Karpas-422 (cell line): ENCODE measurements around the gene EGFLAM. TPM values are rescaled to one million over a fixed set of nuclear protein-coding genes. Genes with fewer than 3 reads are reported as not detected.

Source experiments
- DNase-seq: peaks from one replicate; pipeline ENCODE4 v3.0.0-alpha.2; 2015
- H2AFZ ChIP-seq: fragments of 200-600 bp; sonication (generic); 2 replicates; pipeline ENCODE4 v1.6.1; 2014; ENCODE audit warnings: antibody characterized with exemption, low read length, mixed read lengths
- H3K27ac ChIP-seq: fragments of 200-600 bp; sonication (generic); 2 replicates; pipeline ENCODE4 v1.5.1; 2014; ENCODE audit warnings: mild to moderate bottlenecking, low read length, moderate library complexity
- H3K27me3 ChIP-seq: fragments of 200-600 bp; sonication (generic); 2 replicates; pipeline ENCODE4 v1.6.1; 2014; ENCODE audit warnings: low read length, mixed read lengths
- H3K36me3 ChIP-seq: fragments of 200-600 bp; sonication (generic); 2 replicates; pipeline ENCODE4 v1.6.1; 2014; ENCODE audit warnings: low read length, mixed read lengths; ENCODE audit not compliant: insufficient read depth
- H3K4me1 ChIP-seq: fragments of 200-600 bp; sonication (generic); 2 replicates; pipeline ENCODE4 v1.6.1; 2014; ENCODE audit warnings: mild to moderate bottlenecking, low read length, mixed read lengths
- H3K4me2 ChIP-seq: fragments of 200-600 bp; sonication (generic); 2 replicates; pipeline ENCODE4 v1.6.1; 2014; ENCODE audit warnings: low read length, low read depth, mild to moderate bottlenecking; ENCODE audit not compliant: poor library complexity, severe bottlenecking
- H3K4me3 ChIP-seq: fragments of 200-600 bp; sonication (generic); 2 replicates; pipeline ENCODE4 v1.5.1; 2014; ENCODE audit warnings: mild to moderate bottlenecking, antibody characterized with exemption, low read length, mixed read lengths
- H3K79me2 ChIP-seq: fragments of 200-600 bp; sonication (generic); 2 replicates; pipeline ENCODE4 v1.6.1; 2014; ENCODE audit warnings: mild to moderate bottlenecking, low read length, mixed read lengths
- H3K9ac ChIP-seq: fragments of 200-600 bp; sonication (generic); 2 replicates; pipeline ENCODE4 v1.6.0; 2014; ENCODE audit warnings: low read length
- H3K9me2 ChIP-seq: fragments of 200-600 bp; sonication (generic), shearing (Covaris generic); replicated peaks from 2 replicates; pipeline ENCODE4 v1.6.0; 2014; ENCODE audit warnings: mild to moderate bottlenecking, low read length, moderate library complexity; ENCODE audit not compliant: insufficient read depth
- H3K9me3 ChIP-seq: fragments of 300-700, 200-600 bp; sonication (generic); 2 replicates; pipeline ENCODE4 v1.6.1; 2014; ENCODE audit warnings: low read length, mixed read lengths
- H4K20me1 ChIP-seq: fragments of 200-600 bp; sonication (generic); 2 replicates; pipeline ENCODE4 v1.6.1; 2014; ENCODE audit warnings: mild to moderate bottlenecking, antibody characterized with exemption, low read length, low read depth; ENCODE audit not compliant: insufficient read depth
- total RNA-seq: library from RNA; depleted of rRNA; stranded (reverse); fragments of >200 nt; shearing (Covaris generic); gene quantifications from 2 replicates; pipeline ENCODE4 v1.2.3, GENCODE V29; 2014; ENCODE audit warnings: low replicate concordance

The EGFLAM gene
- total RNA-seq, 1 experiment from 2014 or later, result not detected

- Histone ChIP-seq H3K9me3 (no peaks in the 10 kb centered on the region), H2AFZ (no peak overlapping the region), H3K9ac (no peak overlapping the region), H3K79me2 (no peaks in the 10 kb centered on the region), H3K27ac (no peak overlapping the region), H3K4me1 (no peaks in the 10 kb centered on the region), H3K27me3 (no peaks in the 10 kb centered on the region), H3K36me3 (no peaks in the 10 kb centered on the region), H3K9me2 (0 out of 2 replicates have a peak, but pooled peaks cover 3% of the 10 kb centered on the region), H4K20me1 (no peaks in the 10 kb centered on the region), H3K4me2 (no peak overlapping the region), H3K4me3 (no peak overlapping the region)
- DNase-seq, result no peak
Measured at GRCh38 chr5:38274370-38274769, 16.0 kb downstream of the EGFLAM start.

- no peaks in the 10 kb centered on the region for H4K20me1 ChIP-seq
- no peaks in the 10 kb centered on the region for H3K79me2 ChIP-seq
- no peak overlapping the region for H3K4me3 ChIP-seq
- H3K4me1 ChIP-seq, result no peaks in the 10 kb centered on the region
- no peak overlapping the region for H3K9ac ChIP-seq
- H3K4me2 ChIP-seq, result no peak overlapping the region
- no peak overlapping the region for H2AFZ ChIP-seq
- no peaks in the 10 kb centered on the region for H3K9me3 ChIP-seq
- no peak overlapping the region for H3K27ac ChIP-seq
- no peak for DNase-seq
- 0 out of 2 replicates have a peak, but pooled peaks cover 2% of the 10 kb centered on the region for H3K27me3 ChIP-seq
- H3K9me2 ChIP-seq, result no peaks in the 10 kb centered on the region
- H3K36me3 ChIP-seq, result no peaks in the 10 kb centered on the region
Measured at GRCh38 chr5:38284384-38284783, 26.0 kb downstream of the EGFLAM start.

- Histone ChIP-seq H3K36me3 (no peaks in the 10 kb centered on the region), H3K4me3 (no peak overlapping the region), H3K27ac (no peak overlapping the region), H3K4me2 (no peak overlapping the region), H3K27me3 (0 out of 2 replicates have a peak, but pooled peaks cover 2% of the 10 kb centered on the region), H4K20me1 (no peaks in the 10 kb centered on the region), H3K9ac (no peak overlapping the region), H3K79me2 (no peaks in the 10 kb centered on the region), H2AFZ (no peak overlapping the region), H3K9me3 (no peaks in the 10 kb centered on the region), H3K4me1 (no peaks in the 10 kb centered on the region), H3K9me2 (no peaks in the 10 kb centered on the region)
- DNase-seq, result no peak
Measured at GRCh38 chr5:38285226-38285625, 26.9 kb downstream of the EGFLAM start.

- Histone ChIP-seq H3K4me2 (no peak overlapping the region), H3K9me3 (no peaks in the 10 kb centered on the region), H3K9ac (no peak overlapping the region), H3K27me3 (0 out of 2 replicates have a peak, but pooled peaks cover 2% of the 10 kb centered on the region), H3K4me3 (no peak overlapping the region), H3K9me2 (no peaks in the 10 kb centered on the region), H4K20me1 (no peaks in the 10 kb centered on the region), H3K79me2 (no peaks in the 10 kb centered on the region), H3K36me3 (no peaks in the 10 kb centered on the region), H3K4me1 (no peaks in the 10 kb centered on the region), H2AFZ (no peak overlapping the region), H3K27ac (no peak overlapping the region)
- no peak for DNase-seq
Measured at GRCh38 chr5:38286002-38286401, 27.6 kb downstream of the EGFLAM start.

- H3K36me3 ChIP-seq, result no peaks in the 10 kb centered on the region
- H3K9ac ChIP-seq, result no peak overlapping the region
- H3K27ac ChIP-seq, result no peak overlapping the region
- no peaks in the 10 kb centered on the region for H3K9me2 ChIP-seq
- no peaks in the 10 kb centered on the region for H3K9me3 ChIP-seq
- no peak overlapping the region for H3K4me2 ChIP-seq
- no peak overlapping the region for H3K4me3 ChIP-seq
- no peaks in the 10 kb centered on the region for H3K79me2 ChIP-seq
- no peak overlapping the region for H2AFZ ChIP-seq
- no peak for DNase-seq
- no peaks in the 10 kb centered on the region for H3K4me1 ChIP-seq
- 0 out of 2 replicates have a peak, but pooled peaks cover 2% of the 10 kb centered on the region for H3K27me3 ChIP-seq
- H4K20me1 ChIP-seq, result no peaks in the 10 kb centered on the region
Measured at GRCh38 chr5:38287124-38287523, 28.8 kb downstream of the EGFLAM start.

GRCh38 chr5:38289457-38289856, 31.1 kb downstream of the EGFLAM start:
- H3K4me1 ChIP-seq, result no peaks in the 10 kb centered on the region
- H4K20me1 ChIP-seq, result no peaks in the 10 kb centered on the region
- H3K9me2 ChIP-seq, result no peaks in the 10 kb centered on the region
- H3K27ac ChIP-seq, result no peak overlapping the region
- no peak for DNase-seq
- H3K4me2 ChIP-seq, result no peak overlapping the region
- H3K9me3 ChIP-seq, result no peaks in the 10 kb centered on the region
- H3K36me3 ChIP-seq, result no peaks in the 10 kb centered on the region
- H3K9ac ChIP-seq, result no peak overlapping the region
- 0 out of 2 replicates have a peak, but pooled peaks cover 2% of the 10 kb centered on the region for H3K27me3 ChIP-seq
- no peak overlapping the region for H2AFZ ChIP-seq
- H3K79me2 ChIP-seq, result no peaks in the 10 kb centered on the region
- no peak overlapping the region for H3K4me3 ChIP-seq

GRCh38 chr5:38290028-38290653, 31.8 kb downstream of the EGFLAM start:
- Histone ChIP-seq H3K79me2 (no peaks in the 10 kb centered on the region), H3K4me3 (no peak overlapping the region), H3K4me2 (no peak overlapping the region), H2AFZ (no peak overlapping the region), H4K20me1 (no peaks in the 10 kb centered on the region), H3K4me1 (no peaks in the 10 kb centered on the region), H3K27ac (no peak overlapping the region), H3K27me3 (0 out of 2 replicates have a peak, but pooled peaks cover 2% of the 10 kb centered on the region), H3K9me3 (no peaks in the 10 kb centered on the region), H3K36me3 (no peaks in the 10 kb centered on the region), H3K9ac (no peak overlapping the region), H3K9me2 (no peaks in the 10 kb centered on the region)
- no peak for DNase-seq

DNA sequence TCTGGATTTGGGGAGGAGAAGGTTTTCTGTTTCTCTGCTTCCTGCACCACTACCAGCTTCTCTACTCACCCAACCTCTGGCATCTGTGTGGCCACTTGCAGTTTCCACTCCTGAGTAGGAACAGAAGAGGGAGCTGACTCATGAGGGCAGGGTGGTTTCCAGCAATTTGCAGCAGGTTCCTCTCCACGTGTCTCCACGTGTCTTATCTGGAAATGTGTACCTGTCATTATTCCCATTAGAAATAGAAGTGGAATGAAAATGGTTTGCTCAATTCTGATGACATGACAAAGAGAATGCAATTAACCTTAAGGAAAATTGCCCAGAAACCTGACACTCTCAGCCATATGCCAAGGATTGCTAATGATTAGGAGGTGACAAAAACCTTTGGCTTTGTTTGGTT, 33.0 kb downstream of the EGFLAM start:
- H3K9me3 ChIP-seq, result no peaks in the 10 kb centered on the region
- no peak overlapping the region for H3K4me3 ChIP-seq
- no peaks in the 10 kb centered on the region for H3K9me2 ChIP-seq
- no peak overlapping the region for H2AFZ ChIP-seq
- H3K4me1 ChIP-seq, result no peaks in the 10 kb centered on the region
- H3K27ac ChIP-seq, result no peak overlapping the region
- no peaks in the 10 kb centered on the region for H3K36me3 ChIP-seq
- DNase-seq, result no peak
- no peaks in the 10 kb centered on the region for H4K20me1 ChIP-seq
- H3K79me2 ChIP-seq, result no peaks in the 10 kb centered on the region
- 0 out of 2 replicates have a peak, but pooled peaks cover 2% of the 10 kb centered on the region for H3K27me3 ChIP-seq
- no peak overlapping the region for H3K9ac ChIP-seq
- H3K4me2 ChIP-seq, result no peak overlapping the region
